Left kidney (tissue), 2 donors: ENCODE results near the gene EEFSEC. TPM values are rescaled to one million over a fixed set of nuclear protein-coding genes. Genes with fewer than 3 reads are reported as not detected.

ENCODE experiments used
- DNase-seq: peaks from one replicate; pipeline ENCODE4 v3.0.0-alpha.2; 2013
- polyA plus RNA-seq: library from polyadenylated mRNA; unstranded; fragments of 120-200 nt; gene quantifications from one replicate; pipeline ENCODE4 v1.2.1, GENCODE V29; 2013; ENCODE audit not compliant: insufficient read length

The EEFSEC gene
- polyA plus RNA-seq, 1 donor, result 22.9 TPM

DNA sequence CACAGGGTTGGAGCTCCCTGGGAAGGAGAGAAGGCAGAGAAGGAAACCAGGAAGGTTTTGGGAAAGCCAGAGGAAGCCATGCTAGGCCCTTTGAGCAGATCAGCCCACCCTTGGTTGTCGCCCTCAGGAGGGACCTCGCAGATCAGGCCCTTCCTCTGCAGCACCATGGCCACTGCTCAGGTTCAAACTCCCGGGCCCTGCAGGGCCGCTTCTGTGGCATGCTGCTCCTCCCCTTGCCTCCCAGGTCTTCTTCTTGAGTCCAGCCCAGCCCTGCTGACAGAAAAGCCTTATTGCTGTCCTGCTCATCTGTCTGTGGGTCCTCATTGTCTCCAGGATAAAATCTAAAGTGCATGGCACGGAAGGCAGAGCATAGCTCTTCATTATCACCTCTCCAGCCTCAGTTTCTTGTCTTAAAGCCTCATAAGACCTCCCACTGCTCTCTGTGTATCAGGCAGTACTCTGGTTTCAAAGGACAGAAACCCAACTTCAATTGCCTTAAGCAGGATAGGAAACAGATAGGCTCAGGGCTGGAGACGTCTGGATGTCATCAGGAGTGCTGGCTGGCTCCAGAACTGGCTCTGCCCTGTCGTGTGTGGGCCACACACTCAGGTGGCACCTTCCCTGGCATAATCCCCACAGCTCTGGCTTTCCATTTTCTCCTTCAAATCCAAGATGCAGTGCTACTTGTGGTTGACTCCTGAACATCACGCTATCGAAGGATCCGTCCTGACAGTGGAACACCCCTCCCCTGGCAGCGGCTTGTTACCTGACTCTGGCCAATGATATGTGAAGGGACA is 118.5 kb downstream of the EEFSEC start:
- DNase-seq, result no peak

DNA sequence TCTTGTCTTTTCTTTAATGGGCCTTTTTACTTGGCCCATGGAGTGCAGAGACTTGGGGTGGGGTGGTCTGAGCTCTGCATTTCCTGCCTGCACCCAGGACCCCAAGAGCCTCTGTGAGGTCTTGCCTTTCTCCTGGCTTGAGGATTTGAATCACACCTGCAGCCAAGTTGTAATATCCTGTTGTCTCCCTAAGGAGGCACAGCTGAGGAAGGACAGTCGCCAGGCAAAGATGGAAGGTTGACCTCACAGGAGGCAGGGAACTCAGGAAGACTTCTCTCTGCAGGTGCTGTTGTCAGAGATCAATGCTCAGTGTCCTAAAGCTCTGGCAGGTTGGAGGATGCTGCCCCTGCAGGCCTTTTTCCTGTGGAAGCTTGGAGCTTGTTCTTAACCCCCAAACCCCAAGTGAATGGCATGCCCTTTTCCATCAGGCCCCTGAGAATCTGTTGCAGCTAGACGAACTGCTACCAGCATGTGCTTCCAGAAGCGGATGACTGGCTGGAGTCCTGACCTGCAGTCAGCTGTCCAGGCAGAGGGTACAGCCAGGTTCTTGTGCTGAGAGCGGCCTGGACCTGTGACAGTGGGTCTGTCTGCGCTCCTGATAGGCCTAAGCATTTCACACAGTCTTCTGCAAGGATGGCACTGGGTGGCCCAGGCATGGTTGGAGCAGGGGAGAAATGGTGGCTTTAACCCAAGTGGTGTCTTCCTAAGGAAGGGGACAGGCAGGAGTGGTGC is 120.0 kb downstream of the EEFSEC start:
- no peak for DNase-seq

DNA sequence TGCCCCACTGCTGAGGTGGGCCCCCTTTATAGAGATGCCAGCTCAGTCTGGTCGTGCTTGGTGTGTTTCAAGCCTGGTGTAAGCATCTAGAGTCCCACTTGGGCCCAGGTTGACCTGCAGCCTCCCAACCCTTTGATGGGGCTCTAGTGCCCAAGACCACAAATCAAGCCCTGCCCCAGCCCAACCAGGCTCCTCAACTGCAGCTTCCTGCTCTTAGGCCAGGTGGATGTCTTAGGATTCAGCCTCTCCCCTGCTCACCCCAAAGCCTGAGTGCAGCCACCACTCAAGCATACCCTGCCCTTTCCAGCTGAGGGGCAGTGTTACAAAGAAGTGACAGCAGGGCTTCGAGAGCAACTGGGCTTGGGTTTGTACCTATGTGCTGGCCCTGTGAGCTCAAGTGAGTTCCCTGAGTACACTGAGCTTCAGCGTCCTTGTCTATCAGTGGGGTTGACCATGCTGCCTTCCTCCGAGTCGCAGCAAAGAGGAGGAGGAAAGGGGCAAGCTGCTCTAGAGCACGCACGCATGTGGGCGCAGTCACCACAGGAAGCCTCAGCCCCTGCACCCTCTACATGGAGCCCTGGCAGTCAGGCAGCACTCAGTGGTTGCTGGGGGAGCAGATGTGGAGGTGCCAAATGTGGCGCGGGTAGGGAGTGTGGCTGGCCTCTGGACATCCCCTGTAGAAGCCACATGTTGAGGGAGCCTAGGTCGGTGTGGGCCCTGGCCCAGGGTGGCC is 120.7 kb downstream of the EEFSEC start:
- DNase-seq, result no peak

DNA sequence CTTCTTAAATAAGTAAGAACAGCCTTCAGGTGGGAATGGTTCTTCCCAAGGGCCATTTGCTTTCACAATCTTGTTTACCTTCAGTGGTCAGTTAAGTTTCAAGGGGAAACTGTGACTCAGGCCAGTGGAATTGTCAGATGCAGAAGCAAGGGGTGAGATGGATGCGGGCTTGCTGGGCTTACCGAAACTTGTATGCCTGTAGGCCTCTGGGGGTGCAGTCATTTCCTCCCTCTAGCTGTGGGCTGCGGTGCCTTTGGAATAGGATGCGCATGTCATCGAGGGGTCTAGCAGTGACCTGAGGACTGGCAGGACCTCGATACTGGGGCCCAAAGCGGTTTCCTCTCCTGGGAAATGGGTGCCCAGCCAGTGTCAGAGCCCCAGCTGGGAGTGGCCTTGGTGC is 121.6 kb downstream of the EEFSEC start:
- no peak for DNase-seq

DNA sequence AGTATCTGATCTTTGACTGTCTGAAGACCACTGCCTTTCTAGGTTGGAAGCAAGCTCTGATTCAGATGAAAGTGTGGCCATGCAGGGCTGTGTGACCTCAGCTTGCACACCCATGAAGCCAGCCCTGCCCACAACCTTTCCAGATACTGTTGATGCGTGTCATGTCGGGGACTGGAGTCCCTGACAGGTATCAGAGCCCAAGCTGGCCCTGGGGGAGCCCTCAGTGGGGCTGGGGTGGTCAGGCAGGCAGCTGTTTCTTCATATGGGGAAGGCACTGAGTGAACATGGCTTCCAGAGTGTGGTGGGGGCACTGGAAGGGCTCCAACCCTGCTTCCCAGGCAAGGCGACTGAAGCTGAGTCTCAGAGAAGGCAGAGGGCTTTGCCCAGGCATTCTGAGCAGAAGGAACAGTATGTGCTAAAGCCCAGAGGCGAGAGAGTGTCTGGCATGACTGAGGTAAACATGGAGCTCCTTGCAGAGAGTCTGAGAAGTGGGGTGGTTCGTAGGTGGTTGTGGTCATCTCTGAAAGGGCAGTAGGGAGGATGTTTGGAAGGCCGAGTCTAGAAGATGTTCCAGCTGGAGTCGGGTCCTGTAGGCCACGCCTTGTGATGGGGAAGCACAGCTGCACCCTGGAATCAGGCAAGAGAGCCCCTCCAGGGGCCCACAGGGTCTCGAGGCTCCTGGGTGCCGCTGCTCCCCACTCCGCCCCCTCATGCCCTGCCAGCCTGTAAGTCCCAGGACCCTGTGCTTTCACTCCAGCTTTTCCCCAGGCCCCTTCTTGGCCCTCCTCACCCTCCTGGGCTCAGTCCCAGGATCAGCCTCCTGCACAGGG is 122.2 kb downstream of the EEFSEC start:
- DNase-seq, result no peak

DNA sequence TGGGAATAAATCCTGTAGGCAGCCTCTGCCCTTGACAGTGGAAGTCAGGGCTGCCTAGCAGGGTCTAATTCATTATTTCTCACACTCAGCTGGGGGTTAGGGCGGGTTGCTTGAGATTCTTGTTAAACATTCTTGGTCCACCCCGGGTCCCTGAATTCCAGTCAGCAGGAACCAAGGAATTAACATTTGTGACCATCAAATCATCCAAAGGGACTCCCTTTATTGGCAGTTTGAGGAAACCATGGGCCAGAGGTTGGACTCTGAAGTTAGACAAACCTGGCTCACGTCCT is 122.8 kb downstream of the EEFSEC start:
- DNase-seq, result no peak

DNA sequence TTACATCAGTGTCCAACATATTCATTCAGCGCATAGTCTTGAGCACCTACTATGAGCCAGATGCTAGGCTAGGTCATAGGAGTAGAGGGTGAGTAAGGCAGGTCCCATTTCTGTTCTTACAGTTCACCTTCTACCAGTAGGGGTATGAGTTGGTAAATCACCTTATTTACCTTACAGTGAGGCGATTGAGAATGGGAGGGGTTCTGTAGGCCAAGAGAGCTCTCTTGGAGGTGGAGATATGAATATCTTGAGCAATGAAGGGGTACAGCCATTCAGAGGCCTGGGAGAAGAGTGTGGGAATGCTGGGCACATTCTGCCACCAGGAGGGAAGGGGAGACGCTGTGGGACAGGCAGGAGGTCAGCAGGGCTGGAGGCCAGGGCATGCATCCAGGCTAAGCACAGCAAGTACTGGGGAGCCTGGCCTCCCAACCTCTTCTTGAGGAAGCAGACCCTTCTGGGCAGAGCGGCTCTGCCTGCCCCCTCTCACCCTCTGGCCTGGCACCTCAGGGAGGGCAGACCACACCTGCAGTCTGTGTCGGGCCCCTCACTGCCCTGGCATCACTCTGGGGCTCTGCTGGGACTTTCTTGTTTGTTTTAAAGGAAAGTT is 123.4 kb downstream of the EEFSEC start:
- no peak for DNase-seq

DNA sequence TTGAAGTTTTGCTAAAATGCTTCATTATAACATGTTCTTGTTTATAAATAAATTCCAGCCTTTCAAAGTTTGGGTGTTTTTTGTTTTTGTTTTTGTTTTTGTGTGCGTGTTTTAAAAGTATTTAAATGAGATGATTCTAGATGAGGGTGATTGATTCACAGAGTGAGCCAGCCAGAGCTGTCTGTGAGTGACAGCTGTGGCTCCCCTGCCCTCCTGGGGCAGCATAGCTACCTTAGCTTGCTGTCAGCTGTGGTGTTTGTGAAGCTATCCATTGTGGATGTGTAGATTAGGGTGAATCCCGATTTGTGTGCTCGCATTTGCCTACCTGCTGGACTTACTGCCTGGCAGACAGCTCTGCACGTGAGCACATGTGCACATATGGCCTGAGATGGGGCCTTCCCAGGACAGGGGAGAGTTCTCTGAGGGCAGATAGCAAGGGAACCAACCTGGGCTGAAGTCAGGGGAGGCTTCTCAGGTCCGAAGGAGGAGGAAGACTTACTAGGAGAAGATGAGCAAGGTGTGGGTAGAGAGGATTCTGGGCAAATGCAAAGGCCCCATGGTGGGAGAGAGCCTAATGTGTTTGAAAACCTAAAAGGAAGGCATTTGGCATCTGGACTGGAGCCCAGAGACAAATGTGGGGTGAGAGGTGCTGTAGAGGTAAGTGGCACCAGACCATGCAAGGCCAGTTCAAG is 124.2 kb downstream of the EEFSEC start:
- no peak for DNase-seq

DNA sequence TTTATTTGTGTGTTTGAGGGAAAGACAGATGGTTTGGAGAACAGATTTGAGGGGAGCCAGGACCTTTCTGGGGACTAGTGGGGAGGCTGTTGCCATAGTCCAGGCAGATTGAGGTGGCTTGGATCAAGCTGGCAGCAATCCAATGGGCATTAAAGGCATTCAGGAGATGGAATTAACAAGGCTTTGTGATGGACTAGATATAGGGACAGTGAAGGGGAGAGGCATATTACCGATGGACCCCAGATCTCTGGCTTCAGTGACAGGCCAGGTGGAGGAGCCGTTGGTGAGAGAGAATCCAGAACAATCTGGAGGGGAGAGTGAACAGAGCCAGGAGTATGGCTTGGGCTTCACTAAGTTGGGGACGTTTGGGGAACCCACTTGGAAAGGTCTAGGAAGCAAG is 124.8 kb downstream of the EEFSEC start:
- no peak for DNase-seq

DNA sequence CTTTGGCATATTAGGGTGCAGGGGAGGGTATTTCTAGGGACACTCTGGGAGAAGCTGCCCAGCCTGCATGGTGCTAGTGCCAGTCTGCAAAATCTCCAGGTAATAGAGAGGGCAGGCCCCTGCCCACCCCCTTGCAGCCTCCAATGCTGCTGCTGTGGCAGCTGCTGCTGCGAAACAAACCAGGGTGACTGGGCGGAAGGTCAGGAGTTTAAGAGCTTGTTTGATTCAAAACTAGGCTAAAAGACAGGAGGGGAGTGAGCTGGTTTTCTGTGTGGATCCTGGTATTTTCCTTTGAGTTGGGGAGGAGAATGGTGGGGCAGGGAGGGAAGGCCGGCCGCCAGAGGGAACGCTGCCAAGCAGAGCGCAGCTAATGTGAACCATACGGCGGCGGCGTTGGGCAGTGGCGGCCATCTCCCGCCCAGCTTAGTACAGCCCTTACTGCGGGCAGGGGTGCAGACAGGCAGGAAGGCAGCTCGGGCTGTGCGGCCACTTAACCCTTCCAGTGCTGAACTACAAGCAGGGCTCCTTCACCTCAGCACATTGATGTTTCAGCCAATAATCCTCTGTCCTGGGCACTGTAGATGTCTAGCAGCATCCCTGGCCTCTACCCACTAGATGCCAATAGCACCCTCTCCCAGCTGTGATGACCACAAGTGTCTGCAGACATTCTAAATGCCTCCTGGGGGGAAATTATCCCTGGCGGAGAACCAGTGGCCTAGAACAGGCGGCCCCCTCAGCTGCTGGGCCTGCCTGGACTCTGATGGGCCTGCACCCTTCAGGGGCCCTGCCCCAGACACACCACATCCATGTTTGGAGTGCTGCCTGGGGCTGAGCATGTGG is 125.7 kb downstream of the EEFSEC start:
- DNase-seq, result peak; percentile 71

DNA sequence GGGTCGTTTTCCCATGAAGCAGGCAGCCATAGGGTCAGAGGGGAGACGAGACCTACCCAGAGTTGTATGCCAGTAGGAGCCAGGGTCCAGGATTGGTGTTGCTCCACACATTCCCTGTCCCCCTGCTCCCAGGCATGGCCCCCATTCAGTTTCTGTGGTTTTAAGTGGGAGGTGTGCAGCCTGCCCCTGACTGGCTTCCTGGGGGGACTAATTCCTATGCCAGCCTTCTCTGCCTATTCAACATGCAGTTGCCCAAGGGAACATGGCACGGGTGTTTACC is 126.3 kb downstream of the EEFSEC start:
- no peak for DNase-seq

DNA sequence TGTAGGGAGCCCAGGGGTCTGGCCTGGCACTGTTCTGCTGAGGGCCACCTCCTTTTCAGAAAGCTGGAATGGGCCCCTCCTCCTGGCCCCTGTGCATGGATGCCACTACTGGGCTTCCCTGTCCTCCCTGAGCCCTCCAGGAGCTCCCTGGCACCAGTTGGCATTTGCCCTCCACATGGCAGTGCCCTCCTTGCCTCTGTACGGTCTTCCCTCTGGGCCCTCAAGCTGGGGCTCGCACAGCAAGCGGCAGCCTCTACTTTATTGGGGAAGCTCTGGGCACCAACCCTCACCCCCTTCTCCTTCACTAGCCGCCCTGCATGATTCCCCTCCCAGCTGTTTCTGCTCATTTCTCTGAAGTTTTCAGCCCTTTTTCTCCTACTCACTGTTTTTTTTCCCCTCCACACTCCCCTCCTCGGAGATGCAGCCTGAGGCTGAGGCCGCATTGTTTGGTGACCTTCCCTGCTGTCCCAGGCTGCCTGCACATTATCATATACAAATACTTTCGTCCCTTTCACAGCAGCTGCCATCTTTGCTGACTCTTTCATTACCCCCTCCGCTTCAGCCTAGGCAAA is 127.3 kb downstream of the EEFSEC start:
- no peak for DNase-seq

DNA sequence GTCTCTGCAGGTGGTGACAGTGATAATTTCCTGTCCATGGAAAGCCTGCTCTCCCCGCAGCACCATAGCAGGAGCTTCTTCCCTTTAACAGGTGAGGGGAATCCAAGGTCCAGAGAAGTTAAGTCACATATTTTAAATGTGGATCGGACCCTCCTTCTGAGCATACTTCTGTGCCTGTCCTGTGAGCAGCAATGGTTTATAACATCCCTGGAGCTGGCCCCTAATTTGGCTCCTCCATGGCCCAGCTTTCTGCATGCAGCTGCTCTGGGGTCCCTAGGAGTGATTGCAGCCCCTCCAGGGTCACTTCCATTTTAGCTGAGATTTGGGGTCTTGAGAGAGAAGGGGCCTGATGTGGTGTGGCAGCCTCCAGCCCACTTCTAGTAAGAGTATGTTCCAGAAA is 127.8 kb downstream of the EEFSEC start:
- no peak for DNase-seq

DNA sequence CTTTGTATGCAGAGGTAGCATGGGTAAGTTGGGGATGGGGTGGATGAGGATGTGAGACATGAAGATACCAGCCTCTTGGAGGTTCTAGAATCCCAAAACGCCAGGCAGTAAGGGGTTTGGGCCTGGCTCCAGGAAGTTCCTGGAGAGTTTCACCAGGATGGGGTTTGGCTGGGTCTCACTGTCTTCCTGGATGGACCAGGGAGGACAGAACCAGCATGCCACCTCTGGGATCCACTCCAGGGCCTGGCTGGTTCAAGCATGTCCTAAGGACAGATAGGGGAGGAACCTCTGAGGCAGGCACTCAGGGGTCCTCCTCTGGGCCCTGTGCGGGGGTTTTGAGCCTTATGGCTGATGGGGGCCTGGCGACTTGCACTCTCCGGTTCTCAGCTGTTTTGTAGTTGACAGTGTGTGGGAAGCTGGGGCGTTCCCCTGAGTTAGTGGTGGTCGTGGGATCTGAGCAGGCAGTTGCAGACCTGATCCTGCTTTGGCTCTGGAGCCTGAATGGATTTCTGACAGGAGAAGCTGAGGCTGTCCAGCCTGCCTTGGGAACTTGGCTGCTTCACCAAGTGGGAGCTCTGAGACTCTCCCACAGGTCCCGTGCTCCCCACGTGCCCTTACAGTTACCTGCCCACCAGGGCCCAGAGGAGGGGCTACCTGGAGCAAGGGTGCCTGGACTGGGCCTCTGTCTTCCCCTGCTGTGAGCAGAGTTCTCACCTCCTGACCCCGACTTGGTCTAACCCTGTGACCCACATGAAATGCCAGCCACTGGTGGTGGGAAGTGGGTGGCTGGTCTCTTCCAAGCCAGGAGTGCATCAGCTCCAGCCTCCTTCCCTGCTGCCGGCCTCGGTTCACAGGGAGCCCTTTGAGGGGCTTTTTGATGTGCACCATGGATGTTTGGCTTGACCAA is 128.4 kb downstream of the EEFSEC start:
- no peak for DNase-seq

DNA sequence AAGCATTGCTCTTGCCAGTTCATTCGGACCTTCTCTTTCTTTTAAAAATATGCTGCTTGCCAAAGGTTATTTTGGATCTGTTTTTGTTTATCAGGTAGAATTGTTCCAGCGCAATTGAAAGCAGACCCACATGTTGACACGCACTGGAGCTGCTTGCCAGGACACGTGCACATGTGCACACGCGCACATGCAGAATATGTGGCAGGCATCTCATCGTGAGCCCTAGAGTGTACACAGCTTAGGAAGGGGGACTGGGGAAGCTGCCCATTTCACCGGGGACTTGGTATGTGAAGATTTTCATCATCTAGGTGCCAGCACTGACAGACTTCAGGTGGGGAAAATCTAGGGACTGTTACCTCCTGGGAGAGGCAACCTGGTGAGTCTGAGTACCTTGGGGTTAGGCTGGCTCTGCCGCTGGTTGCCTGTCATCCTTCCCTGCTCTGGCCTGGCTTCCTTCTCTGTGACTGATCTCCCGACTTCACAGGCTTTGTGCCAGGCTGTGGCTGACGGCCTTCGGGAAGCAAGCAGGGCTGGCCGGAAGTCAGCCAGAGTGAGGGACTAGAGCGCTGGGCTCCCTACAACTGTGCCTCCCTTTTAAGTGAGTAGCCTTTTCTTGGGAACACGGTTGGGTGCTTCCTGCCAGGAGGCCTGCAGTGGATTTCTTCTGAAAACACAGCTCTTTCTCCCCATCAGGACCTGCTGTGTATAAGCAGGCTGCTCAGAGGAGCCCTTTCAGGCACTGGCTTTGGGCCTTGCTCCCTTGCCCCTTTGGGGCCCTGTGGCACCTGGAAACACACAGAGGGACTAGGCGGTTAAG is 129.3 kb downstream of the EEFSEC start:
- DNase-seq, result no peak

DNA sequence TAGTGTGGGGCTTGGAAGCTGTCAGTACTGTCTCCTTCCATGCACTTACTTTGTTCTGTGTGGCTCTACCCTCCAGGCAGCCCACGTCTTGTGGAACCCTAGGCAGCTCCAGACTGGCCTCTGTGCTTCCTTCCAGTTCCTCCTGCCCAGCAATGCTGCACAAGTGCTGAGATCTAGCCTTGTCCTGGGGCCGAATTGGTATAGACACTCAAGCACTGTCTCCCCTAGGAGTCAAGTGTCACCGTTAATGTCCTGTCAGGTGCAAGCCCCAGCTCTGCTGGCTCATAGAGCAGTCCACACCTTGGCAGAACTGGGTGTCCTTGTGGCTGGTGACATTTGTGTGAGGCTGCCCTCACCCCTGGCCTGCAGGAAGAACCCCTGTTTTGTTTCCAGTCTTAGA is 130.1 kb downstream of the EEFSEC start:
- no peak for DNase-seq

DNA sequence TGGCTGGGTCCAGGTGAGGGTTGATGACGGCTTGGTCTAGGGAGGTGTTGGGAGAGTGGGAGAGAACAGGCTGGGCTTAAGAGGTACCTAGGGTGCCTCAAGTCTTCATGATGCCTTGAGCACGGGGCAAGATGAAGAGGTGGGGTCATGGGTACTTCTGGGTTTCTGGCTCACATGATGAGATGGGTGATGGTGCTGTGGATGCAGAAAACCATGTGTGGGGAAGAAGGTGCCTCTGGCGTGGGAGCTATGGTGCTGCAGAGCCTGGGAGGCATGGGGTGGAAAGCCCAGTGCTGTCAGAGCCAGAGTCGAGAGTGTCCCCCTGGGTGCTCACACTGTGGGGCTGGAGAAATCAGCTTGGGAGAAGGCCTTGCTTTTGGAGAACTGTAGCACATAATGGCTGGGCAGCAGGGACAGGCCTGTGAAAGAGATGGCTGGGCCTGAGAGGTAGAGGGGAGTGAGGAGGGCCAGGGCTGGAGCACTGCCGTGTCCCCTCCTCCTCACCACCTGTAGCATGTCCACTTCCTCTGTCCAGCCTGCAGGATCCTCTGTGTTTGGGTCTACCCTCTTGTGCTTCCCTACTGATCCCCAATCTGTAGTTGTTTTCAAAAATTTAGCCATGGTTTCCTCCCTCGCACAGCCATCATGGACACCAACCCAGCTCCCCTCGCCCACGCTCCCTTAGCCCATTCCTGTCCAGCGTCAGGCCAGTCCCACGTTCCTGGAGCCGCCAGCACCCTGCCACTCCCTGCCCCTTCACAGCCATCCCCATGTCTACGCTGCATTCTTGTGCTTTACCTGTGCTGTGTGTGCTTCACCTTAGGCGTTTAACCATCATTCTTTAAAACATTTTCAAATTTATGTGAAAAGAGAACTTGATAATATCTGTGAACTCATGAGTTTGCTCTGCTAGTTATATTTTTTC is 132.0 kb downstream of the EEFSEC start:
- no peak for DNase-seq
